Renal pelvis (tissue), 4 donors: Measurements from ENCODE around the gene TUBGCP6. TPM values are rescaled to one million over a fixed set of nuclear protein-coding genes. Genes with fewer than 3 reads are reported as not detected.

ENCODE experiments used
- DNase-seq: peaks from one replicate; pipeline ENCODE4 v3.0.0-alpha.2; 2013
- polyA plus RNA-seq, 3 donors: library from polyadenylated mRNA; unstranded; fragments of 120-200 nt; gene quantifications; one replicate each; pipeline ENCODE4 v1.2.1, GENCODE V29; 2013; ENCODE audit not compliant: insufficient read length in 3 of 3

The TUBGCP6 gene
- polyA plus RNA-seq, 3 donors, result 37.9 to 49.9 (median 48.1) TPM

- DNase-seq, result no peak
These were observed 23.0 kb upstream of the TUBGCP6 start for GRCh38 chr22:50267591-50268390.

GRCh38 chr22:50266994-50267393, 22.2 kb upstream of the TUBGCP6 start:
- DNase-seq, result no peak

GRCh38 chr22:50264946-50265669, 20.3 kb upstream of the TUBGCP6 start:
- DNase-seq, result no peak

GRCh38 chr22:50264104-50264745, 19.4 kb upstream of the TUBGCP6 start:
- no peak for DNase-seq

GRCh38 chr22:50262973-50263617, 18.3 kb upstream of the TUBGCP6 start:
- no peak for DNase-seq

GRCh38 chr22:50262460-50262911, 17.7 kb upstream of the TUBGCP6 start:
- no peak for DNase-seq

- no peak for DNase-seq
These were observed 17.0 kb upstream of the TUBGCP6 start, which contains the start of gene MAPK12 for GRCh38 chr22:50261615-50262459. TSS of gene MAPK12 (minus strand) at chr22:50261683. CDS start at chr22:50261509, 174 bp downstream.

- no peak for DNase-seq
These were observed 16.2 kb upstream of the TUBGCP6 start for GRCh38 chr22:50260801-50261614.

GRCh38 chr22:50260434-50260800, 15.6 kb upstream of the TUBGCP6 start:
- DNase-seq, result no peak

- DNase-seq, result no peak
These were observed 14.5 kb upstream of the TUBGCP6 start for GRCh38 chr22:50259302-50259701.

- no peak for DNase-seq
These were observed 13.8 kb upstream of the TUBGCP6 start for GRCh38 chr22:50258361-50259292.

GRCh38 chr22:50257451-50258360, 12.9 kb upstream of the TUBGCP6 start:
- DNase-seq, result no peak

- DNase-seq, result no peak
These were observed 12.2 kb upstream of the TUBGCP6 start for GRCh38 chr22:50257041-50257440.

GRCh38 chr22:50256258-50256862, 11.5 kb upstream of the TUBGCP6 start:
- no peak for DNase-seq

- no peak for DNase-seq
These were observed 10.8 kb upstream of the TUBGCP6 start for GRCh38 chr22:50255607-50256006.

- DNase-seq, result no peak
These were observed 10.3 kb upstream of the TUBGCP6 start for GRCh38 chr22:50255099-50255498.

- DNase-seq, result no peak
These were observed 9.1 kb upstream of the TUBGCP6 start for GRCh38 chr22:50253941-50254340.
